ENCODE data around the gene TCEA3. TPM values are rescaled to one million over a fixed set of nuclear protein-coding genes. Genes with fewer than 3 reads are reported as not detected.
A peak's percentile ranks its signal among the peaks of the same experiment; 100 is the strongest.

Gene TCEA3
- total and polyA plus RNA-seq, 2 experiments from 2014 or later, result 9.2 to 23.2 TPM

DNA sequence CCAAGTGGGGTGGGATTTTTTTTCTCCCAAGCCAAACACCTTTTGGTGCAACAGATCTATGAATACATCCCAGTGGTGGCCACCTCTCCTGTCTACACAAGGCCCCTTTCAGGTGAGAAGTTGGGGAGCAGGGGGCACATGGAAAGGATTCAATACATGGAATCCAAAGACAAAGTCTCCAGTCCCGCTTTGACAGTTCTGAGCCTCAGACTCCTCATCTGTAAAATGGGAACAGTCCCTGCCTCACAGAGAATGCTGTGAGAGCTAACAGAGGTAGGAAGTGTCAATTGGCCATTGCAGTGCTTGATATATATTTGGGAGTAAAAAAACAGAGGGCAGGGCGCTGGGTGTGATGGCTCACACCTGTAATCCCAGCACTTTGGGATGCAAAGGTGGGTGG, 28.2 kb downstream of the TCEA3 start:
- no peak overlapping the region for H3K9ac ChIP-seq
- no peaks in the 10 kb centered on the region for H3K79me2 ChIP-seq (ENCODE audit: insufficient read depth)
- WGBS, 2 experiments (ENCODE audit: low coverage in 1 of 2, low lambda C conversion rate in 2 of 2, missing lambda C conversion rate in 2 of 2), result 93 to 94% methylated on average over 2 of the region's 2 CpGs
- peaks cover 39% of the 10 kb centered on the region for H3K4me1 ChIP-seq (ENCODE audit: insufficient read depth)
- TF ChIP-seq EZH2phosphoT487 (IDR thresholded peaks at IDR 0.05; ENCODE audit: insufficient read depth, low read depth) (no peak), EZH2 (IDR thresholded peaks at IDR 0.05; ENCODE audit: insufficient read depth, poor library complexity, severe bottlenecking) (no peak)
- no peaks in the 10 kb centered on the region for H3K27me3 ChIP-seq (replicated peaks; ENCODE audit: insufficient read depth)
- H3K36me3 ChIP-seq (ENCODE audit: low read depth), result no peaks in the 10 kb centered on the region
- H4K20me1 ChIP-seq (ENCODE audit: insufficient read depth), result no peaks in the 10 kb centered on the region
- DNase-seq, result no peak
- H3K9me2 ChIP-seq (ENCODE audit: insufficient read depth), result no peaks in the 10 kb centered on the region
- H3K27ac ChIP-seq, result no peak overlapping the region
- peaks cover 42% of the 10 kb centered on the region for H3F3A ChIP-seq (ENCODE audit: insufficient read depth)
- no peak overlapping the region for H2AFZ ChIP-seq
- no peak overlapping the region for H3K4me2 ChIP-seq (ENCODE audit: unreplicated experiment)
- H3K4me3 ChIP-seq, result no peak overlapping the region
- in situ Hi-C loops (cut with MboI), result no loop called here
- no peaks in the 10 kb centered on the region for H3K9me3 ChIP-seq (ENCODE audit: low read depth)

DNA sequence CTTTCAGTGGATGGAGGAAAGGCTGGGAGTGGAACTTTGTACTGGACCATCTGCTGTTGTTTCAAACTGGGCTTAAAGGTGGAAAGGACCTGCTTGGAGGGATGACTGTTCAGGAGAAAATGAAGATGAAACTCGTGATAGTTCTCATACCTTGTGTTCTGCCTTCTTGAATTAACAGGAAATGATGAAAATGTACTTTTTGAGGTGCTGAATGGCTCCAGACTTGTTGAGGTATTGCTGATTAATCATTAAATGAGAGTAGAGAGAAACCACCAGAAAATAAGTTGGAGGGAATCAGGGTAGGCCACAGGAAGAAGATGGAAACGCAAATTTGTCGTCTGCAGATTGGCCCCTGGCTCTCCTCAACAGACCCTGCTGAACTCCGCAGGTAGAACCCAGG, 28.7 kb downstream of the TCEA3 start:
- H3K36me3 ChIP-seq (ENCODE audit: low read depth), result no peaks in the 10 kb centered on the region
- no peaks in the 10 kb centered on the region for H3K27me3 ChIP-seq (replicated peaks; ENCODE audit: insufficient read depth)
- peaks cover 36% of the 10 kb centered on the region for H3K4me1 ChIP-seq (ENCODE audit: insufficient read depth)
- H3F3A ChIP-seq (ENCODE audit: insufficient read depth), result peaks cover 37% of the 10 kb centered on the region
- no peaks in the 10 kb centered on the region for H4K20me1 ChIP-seq (ENCODE audit: insufficient read depth)
- in situ Hi-C loops (cut with MboI), result no loop called here
- 81 to 88% methylated on average over 4 of the region's 4 CpGs for WGBS, 2 experiments (ENCODE audit: low coverage in 1 of 2, low lambda C conversion rate in 2 of 2, missing lambda C conversion rate in 2 of 2)
- H3K9ac ChIP-seq, result no peak overlapping the region
- H3K4me3 ChIP-seq, result no peak overlapping the region
- no peaks in the 10 kb centered on the region for H3K9me3 ChIP-seq (ENCODE audit: low read depth)
- no peak for DNase-seq
- H2AFZ ChIP-seq, result no peak overlapping the region
- H3K9me2 ChIP-seq (ENCODE audit: insufficient read depth), result no peaks in the 10 kb centered on the region
- no peaks in the 10 kb centered on the region for H3K79me2 ChIP-seq (ENCODE audit: insufficient read depth)
- peak overlapping the region; percentile 89; the same call in 1 of the 2 replicates for H3K27ac ChIP-seq
- TF ChIP-seq EZH2phosphoT487 (IDR thresholded peaks at IDR 0.05; ENCODE audit: insufficient read depth, low read depth), result no peak
- no peak for TF ChIP-seq EZH2 (IDR thresholded peaks at IDR 0.05; ENCODE audit: insufficient read depth, poor library complexity, severe bottlenecking)
- no peak overlapping the region for H3K4me2 ChIP-seq (ENCODE audit: unreplicated experiment)

DNA sequence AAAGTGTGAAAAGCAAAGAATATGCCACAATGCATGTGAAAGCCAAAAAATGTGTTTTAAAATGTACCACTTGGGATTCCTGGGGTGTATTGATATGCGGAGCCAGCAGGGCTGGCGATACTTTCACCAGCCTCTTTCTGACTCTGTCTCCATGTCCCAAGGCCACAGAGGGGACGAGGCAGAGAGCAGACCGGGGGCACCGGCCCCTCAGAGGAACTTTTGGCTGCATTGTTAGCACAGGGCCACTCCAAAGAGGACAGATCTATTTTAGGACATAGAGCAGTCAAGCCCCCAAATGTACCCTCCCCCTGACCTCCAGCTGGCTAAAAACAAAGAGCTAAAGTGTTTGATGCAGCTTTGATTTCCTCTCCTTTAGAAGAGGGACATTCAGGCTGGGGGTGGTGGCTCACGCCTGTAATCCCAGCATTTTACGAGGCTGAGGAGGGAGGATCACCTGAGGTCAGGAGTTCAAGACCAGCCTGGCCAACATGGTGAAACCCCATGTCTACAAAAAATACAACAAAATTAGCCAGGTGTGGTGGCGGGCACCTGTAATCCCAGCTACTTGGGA, 29.3 kb downstream of the TCEA3 start:
- Histone ChIP-seq H3K4me3 (peak overlapping the region; percentile 38), H3K27me3 (replicated peaks; ENCODE audit: insufficient read depth) (no peaks in the 10 kb centered on the region), H3F3A (ENCODE audit: insufficient read depth) (peaks cover 32% of the 10 kb centered on the region), H3K9me2 (ENCODE audit: insufficient read depth) (no peaks in the 10 kb centered on the region), H3K36me3 (ENCODE audit: low read depth) (no peaks in the 10 kb centered on the region), H3K79me2 (ENCODE audit: insufficient read depth) (no peaks in the 10 kb centered on the region), H3K9ac (peak overlapping the region; percentile 60), H3K27ac (peak overlapping the region; percentile 89), H3K4me2 (ENCODE audit: unreplicated experiment) (peak overlapping the region; percentile 52), H3K4me1 (ENCODE audit: insufficient read depth) (peaks cover 30% of the 10 kb centered on the region), H2AFZ (peak overlapping the region; percentile 27), H3K9me3 (ENCODE audit: low read depth) (no peaks in the 10 kb centered on the region), H4K20me1 (ENCODE audit: insufficient read depth) (no peaks in the 10 kb centered on the region)
- TF ChIP-seq EZH2phosphoT487 (IDR thresholded peaks at IDR 0.05; ENCODE audit: insufficient read depth, low read depth), result no peak
- no peak for TF ChIP-seq EZH2 (IDR thresholded peaks at IDR 0.05; ENCODE audit: insufficient read depth, poor library complexity, severe bottlenecking)
- in situ Hi-C loops (cut with MboI), result no loop called here
- no peak for DNase-seq
- WGBS, 2 experiments (ENCODE audit: low coverage in 1 of 2, low lambda C conversion rate in 2 of 2, missing lambda C conversion rate in 2 of 2), result 28 to 34% methylated on average over 8 of the region's 8 CpGs

DNA sequence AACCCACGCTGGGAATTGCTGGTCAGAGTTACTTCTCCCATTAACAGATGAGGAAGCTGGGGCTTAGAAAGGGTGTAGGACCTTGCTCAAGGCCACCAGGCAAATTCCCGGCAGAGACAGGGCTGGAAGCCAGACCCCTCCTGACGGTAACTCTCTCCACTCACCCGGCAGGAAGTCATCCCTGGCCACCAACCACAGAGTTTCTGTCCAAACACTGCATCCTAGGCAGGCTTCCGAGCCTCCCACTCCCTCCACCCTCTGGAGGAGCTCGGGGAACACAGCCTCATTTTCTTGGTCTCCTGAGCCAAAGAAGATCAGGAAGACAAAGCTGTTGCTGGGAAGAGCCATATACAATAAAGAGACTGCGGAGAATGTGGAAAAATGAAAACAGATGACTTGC, 29.9 kb downstream of the TCEA3 start:
- H3K9me2 ChIP-seq (ENCODE audit: insufficient read depth), result no peaks in the 10 kb centered on the region
- 2 to 3% methylated on average over 7 of the region's 7 CpGs for WGBS, 2 experiments (ENCODE audit: low coverage in 1 of 2, low lambda C conversion rate in 2 of 2, missing lambda C conversion rate in 2 of 2)
- H3F3A ChIP-seq (ENCODE audit: insufficient read depth), result peaks cover 27% of the 10 kb centered on the region
- H3K9ac ChIP-seq, result peak overlapping the region; percentile 60
- in situ Hi-C loops (cut with MboI), result no loop called here
- TF ChIP-seq EZH2 (IDR thresholded peaks at IDR 0.05; ENCODE audit: insufficient read depth, poor library complexity, severe bottlenecking) (no peak), EZH2phosphoT487 (IDR thresholded peaks at IDR 0.05; ENCODE audit: insufficient read depth, low read depth) (no peak)
- no peaks in the 10 kb centered on the region for H4K20me1 ChIP-seq (ENCODE audit: insufficient read depth)
- H3K9me3 ChIP-seq (ENCODE audit: low read depth), result no peaks in the 10 kb centered on the region
- DNase-seq, result peak; percentile 91
- H2AFZ ChIP-seq, result peak overlapping the region; percentile 27
- H3K36me3 ChIP-seq (ENCODE audit: low read depth), result no peaks in the 10 kb centered on the region
- no peaks in the 10 kb centered on the region for H3K27me3 ChIP-seq (replicated peaks; ENCODE audit: insufficient read depth)
- H3K79me2 ChIP-seq (ENCODE audit: insufficient read depth), result no peaks in the 10 kb centered on the region
- H3K27ac ChIP-seq, result peak overlapping the region; percentile 89
- H3K4me1 ChIP-seq (ENCODE audit: insufficient read depth), result peaks cover 25% of the 10 kb centered on the region
- peak overlapping the region; percentile 38 for H3K4me3 ChIP-seq
- peak overlapping the region; percentile 52 for H3K4me2 ChIP-seq (ENCODE audit: unreplicated experiment)

Data from GM23248 (cell line).